HCT116 (cell line): Measurements from ENCODE around the gene MXI1. TPM values are rescaled to one million over a fixed set of nuclear protein-coding genes. Genes with fewer than 3 reads are reported as not detected.

Experiments
- ATAC-seq: fragments of 200-7000 bp; cut with Tn5 transposase; 2 replicates; pipeline ENCODE4 v1.9.1; 2020; ENCODE audit warnings: mild to moderate bottlenecking, moderate library complexity
- BruUV-seq: library from RNA; stranded (reverse); fragments of 400-500 nt; replicated peaks from 2 replicates; lab custom pipeline; 2021; lab: Mats Ljungman, UMichigan
- CTCF ChIA-PET: fragments of 300-600 bp; sonication (Branson Sonifier 250); formaldehyde crosslinking; loops from one replicate; lab custom pipeline; 2021; ENCODE audit warnings: antibody characterized with exemption; lab: Charles Lee
- POLR2A ChIA-PET: fragments of 300-600, 350-600 bp; sonication (Branson Sonifier 250); formaldehyde crosslinking; loops from one replicate; lab custom pipeline; 2021; ENCODE audit warnings: antibody characterized with exemption; lab: Charles Lee
- RAD21 ChIA-PET, 2 experiments: fragments of 300-600 bp; sonication (Branson Sonifier 250); formaldehyde crosslinking; loops; one replicate each; lab custom pipeline; 2023; ENCODE audit warnings: low total read pairs in 2 of 2; ENCODE audit not compliant: uncharacterized antibody in 2 of 2, unreplicated experiment in 2 of 2, low non-redundant PET in 1 of 2; lab: Charles Lee
- DNase-seq: peaks from one replicate; pipeline ENCODE4 v3.0.0-alpha.2; 2010; ENCODE audit warnings: low read depth, low spot score
- H2AFZ ChIP-seq: fragments of 200-600 bp; shearing (Covaris generic), sonication (generic); 2 replicates; pipeline ENCODE4 v1.6.1; 2017; ENCODE audit warnings: low read depth, mixed run types, mixed read lengths, antibody characterized with exemption, low read length; ENCODE audit not compliant: poor library complexity, severe bottlenecking
- H3K27ac ChIP-seq: 2 replicates; pipeline ENCODE4 v1.5.1; 2012; ENCODE audit warnings: low read depth, low read length
- H3K27me3 ChIP-seq: fragments of 200-600 bp; sonication (generic); 2 replicates; pipeline ENCODE4 v1.6.1; 2016; ENCODE audit warnings: mixed run types, low read length, mixed read lengths; ENCODE audit not compliant: insufficient read depth
- H3K36me3 ChIP-seq, 2 experiments: fragments of 200-500 bp in 1 of 2; fragments of 200-600 bp in 1 of 2; sonication (Bioruptor generic) in 1 of 2; sonication (generic) in 1 of 2; 2 replicates each; pipeline versions ENCODE4 v1.5.1 to v1.6.1; 2014 to 2016; ENCODE audit warnings: low read length in 2 of 2, inconsistent platforms in 1 of 2, mixed read lengths in 1 of 2, mixed run types in 1 of 2; ENCODE audit not compliant: insufficient read depth in 2 of 2, control insufficient read depth in 1 of 2
- H3K4me1 ChIP-seq, 2 experiments: fragments of 200-600 bp in 1 of 2; sonication (generic) in 1 of 2; 2 replicates each; pipeline versions ENCODE4 v1.5.1 to v1.6.1; 2012 to 2017; ENCODE audit warnings: low read length in 2 of 2, inconsistent platforms in 1 of 2, mild to moderate bottlenecking in 1 of 2, mixed read lengths in 1 of 2, mixed run types in 1 of 2, moderate library complexity in 1 of 2; ENCODE audit not compliant: insufficient read depth in 2 of 2, control insufficient read depth in 1 of 2
- H3K4me2 ChIP-seq: fragments of 200-600 bp; sonication (generic); 2 replicates; pipeline ENCODE4 v1.6.1; 2017; ENCODE audit warnings: mixed run types, low read length, mixed read lengths
- H3K4me3 ChIP-seq, 2 experiments: fragments of 200-600 bp in 1 of 2; sonication (generic) in 1 of 2; replicated peaks in 1 of 2; 2 replicates each; pipeline ENCODE4 v1.5.1; 2011 to 2016; ENCODE audit warnings: low read length in 2 of 2, control low read depth in 1 of 2, low read depth in 1 of 2, mild to moderate bottlenecking in 1 of 2, mixed read lengths in 1 of 2, mixed run types in 1 of 2
- H3K79me2 ChIP-seq: fragments of 200-600 bp; sonication (generic); 2 replicates; pipeline ENCODE4 v1.6.1; 2017; ENCODE audit warnings: mild to moderate bottlenecking, mixed run types, low read length, moderate library complexity, mixed read lengths; ENCODE audit not compliant: insufficient read depth
- H3K9ac ChIP-seq: fragments of 200-600 bp; sonication (generic); 2 replicates; pipeline ENCODE4 v1.6.1; 2016; ENCODE audit warnings: low read length, mixed read lengths
- H3K9me2 ChIP-seq: fragments of 200-600 bp; sonication (generic), shearing (Covaris generic); 2 replicates; pipeline ENCODE4 v1.6.1; 2017; ENCODE audit warnings: mixed run types, mild to moderate bottlenecking, moderate library complexity; ENCODE audit not compliant: insufficient read depth
- H3K9me3 ChIP-seq, 2 experiments: fragments of 200-500 bp in 1 of 2; fragments of 200-600 bp in 1 of 2; sonication (Bioruptor generic) in 1 of 2; sonication (generic) in 1 of 2; 2 replicates each; pipeline ENCODE4 v1.6.1; 2014 to 2017; ENCODE audit warnings: low read length in 2 of 2, mixed read lengths in 2 of 2, inconsistent platforms in 1 of 2, low read depth in 1 of 2, mild to moderate bottlenecking in 1 of 2, mixed run types in 1 of 2, moderate library complexity in 1 of 2; ENCODE audit not compliant: control insufficient read depth in 1 of 2, insufficient read depth in 1 of 2
- H4K20me1 ChIP-seq: fragments of 200-600 bp; sonication (generic), shearing (Covaris generic); 2 replicates; pipeline ENCODE4 v1.6.1; 2017; ENCODE audit warnings: mixed run types, mild to moderate bottlenecking, moderate library complexity; ENCODE audit not compliant: insufficient read depth
- CEBPB ChIP-seq: IDR thresholded peaks from 2 replicates; pipeline ENCODE4 v1.6.1; 2012; ENCODE audit warnings: low read depth
- CTCF ChIP-seq, 3 experiments: fragments of 200-600 bp in 1 of 3; sonication (generic) in 1 of 3; IDR thresholded peaks in 2 of 3; conservative IDR thresholded peaks in 1 of 3; 2 replicates each; pipeline ENCODE4 v1.5.1; 2012 to 2017; ENCODE audit warnings: low read depth in 2 of 3, low read length in 2 of 3, antibody characterized with exemption in 1 of 3, borderline replicate concordance in 1 of 3, control low read depth in 1 of 3, mild to moderate bottlenecking in 1 of 3, mixed read lengths in 1 of 3, mixed run types in 1 of 3, moderate library complexity in 1 of 3; ENCODE audit not compliant: insufficient read depth in 1 of 3
- EZH2 ChIP-seq: fragments of 200-600 bp; sonication (generic); IDR thresholded peaks from 2 replicates; pipeline ENCODE4 v1.6.1; 2017; ENCODE audit warnings: antibody characterized with exemption, mixed run types
- FOSL1 ChIP-seq: IDR thresholded peaks from 2 replicates; pipeline ENCODE4 v1.6.1; 2012; ENCODE audit warnings: low read depth
- JUND ChIP-seq: IDR thresholded peaks from 2 replicates; pipeline ENCODE4 v1.6.1; 2012
- MAX ChIP-seq: IDR thresholded peaks from 2 replicates; pipeline ENCODE4 v1.6.1; 2012
- POLR2AphosphoS5 ChIP-seq: IDR thresholded peaks from 2 replicates; pipeline ENCODE4 v1.6.1; 2011; ENCODE audit warnings: mild to moderate bottlenecking, low read depth, low read length, moderate library complexity
- RAD21 ChIP-seq: IDR thresholded peaks from 2 replicates; pipeline ENCODE4 v1.6.1; 2012; ENCODE audit warnings: low read depth, mild to moderate bottlenecking
- REST ChIP-seq: IDR thresholded peaks from 2 replicates; pipeline ENCODE4 v1.6.1; 2012; ENCODE audit warnings: low read depth
- SP1 ChIP-seq: IDR thresholded peaks from 2 replicates; pipeline ENCODE4 v1.6.1; 2012; ENCODE audit warnings: low read depth
- SRF ChIP-seq: IDR thresholded peaks from 2 replicates; pipeline ENCODE4 v1.6.1; 2012; ENCODE audit warnings: low read depth
- YY1 ChIP-seq: IDR thresholded peaks from 2 replicates; pipeline ENCODE4 v1.6.1; 2011; ENCODE audit warnings: low read length, low read depth, moderate library complexity, mild to moderate bottlenecking; ENCODE audit not compliant: insufficient replicate concordance; ENCODE audit errors: extremely low read depth
- ZBTB33 ChIP-seq: IDR thresholded peaks from 2 replicates; pipeline ENCODE4 v1.6.1; 2011; ENCODE audit warnings: mild to moderate bottlenecking, low read length, moderate library complexity; ENCODE audit not compliant: insufficient replicate concordance; ENCODE audit errors: extremely low read depth
- ZFX ChIP-seq: fragments of 450-650 bp; IDR thresholded peaks from 2 replicates; pipeline ENCODE4 v1.6.1; 2017
- intact Hi-C: fragments of 100-400 bp; cut with micrococcal nuclease; formaldehyde crosslinking; loops from 2 replicates; pipeline ENCODE4 v1.10.0; 2022
- total RNA-seq: library from RNA; stranded (reverse); gene quantifications from one replicate; pipeline ENCODE4 v1.2.1, GENCODE V29; 2021; ENCODE audit not compliant: unreplicated experiment

The MXI1 gene
- total RNA-seq, 1 experiment from 2014 or later = 57.0 TPM

- TF ChIP-seq CTCF (IDR thresholded peaks at IDR 0.05 in 2 of 3, conservative IDR thresholded peaks at IDR 0.05 in 1 of 3; ENCODE audit: borderline replicate concordance in 1 of 3, insufficient read depth in 1 of 3, low read depth in 2 of 3, low read length in 2 of 3) = no peak
- TF ChIP-seq MAX = no peak
- TF ChIP-seq FOSL1 = no peak
Measured at GRCh38 chr10:110218632-110219031, 11.2 kb downstream of the MXI1 start (continued).

GRCh38 chr10:110219884-110220283 lies 12.5 kb downstream of the MXI1 start:
- H3K79me2 ChIP-seq = no peaks in the 10 kb centered on the region
- POLR2A ChIA-PET = interaction anchor here (0.6 to 1.2 kb wide), 2 partner anchors 9 to 10 kb away, joined by 3 to 6 read pairs; no protein-coding TSS in a partner anchor
- no peaks in the 10 kb centered on the region for H3K36me3 ChIP-seq
- H3K9me2 ChIP-seq = no peaks in the 10 kb centered on the region
- H4K20me1 ChIP-seq = no peaks in the 10 kb centered on the region
- peaks cover 14 to 26% of the 10 kb centered on the region in 2 experiments for H3K4me1 ChIP-seq
- ATAC-seq (no peak), DNase-seq (no peak)
- no peak overlapping the region for H3K27ac ChIP-seq
- H3K4me2 ChIP-seq = no peak overlapping the region
- H3K9me3 ChIP-seq = no peaks in the 10 kb centered on the region
- no peak overlapping the region for H3K4me3 ChIP-seq
- CTCF ChIA-PET = interaction anchor here (4.1 kb wide), 1 partner anchor 10 kb away, joined by 55 read pairs; the partner anchor contains the start of gene MXI1
- H3K9ac ChIP-seq = no peak overlapping the region
- H2AFZ ChIP-seq = no peak overlapping the region
- BruUV-seq = no TSS peak
- RAD21 ChIA-PET = no interaction called here
- no peaks in the 10 kb centered on the region for H3K27me3 ChIP-seq
- intact Hi-C loops = loop anchor here (10.0 kb wide), 1 partner anchor 295 kb away; the partner anchor contains the start of gene XPNPEP1
- TF ChIP-seq ZBTB33 (no peak), CEBPB (no peak), REST (no peak), ZFX (no peak), EZH2 (no peak), SP1 (no peak), RAD21 (no peak), SRF (no peak), YY1 (no peak), JUND (no peak), POLR2AphosphoS5 (no peak), CTCF (IDR thresholded peaks at IDR 0.05 in 2 of 3, conservative IDR thresholded peaks at IDR 0.05 in 1 of 3; ENCODE audit: borderline replicate concordance in 1 of 3, insufficient read depth in 1 of 3, low read depth in 2 of 3, low read length in 2 of 3) (no peak)
